Pons (tissue), 1 donor: Measurements from ENCODE around the gene UTP11.
A peak's percentile ranks its signal among the peaks of the same experiment; 100 is the strongest.
"Not testable (repeated sequence)": the region's sequence is repeated elsewhere in the genome, so short reads cannot be mapped to it uniquely, and the experiment has no call there.

Experiments used
- DNase-seq: peaks from one replicate; pipeline ENCODE4 v3.0.0-alpha.2; 2016; ENCODE audit warnings: low spot score

Gene UTP11

DNA sequence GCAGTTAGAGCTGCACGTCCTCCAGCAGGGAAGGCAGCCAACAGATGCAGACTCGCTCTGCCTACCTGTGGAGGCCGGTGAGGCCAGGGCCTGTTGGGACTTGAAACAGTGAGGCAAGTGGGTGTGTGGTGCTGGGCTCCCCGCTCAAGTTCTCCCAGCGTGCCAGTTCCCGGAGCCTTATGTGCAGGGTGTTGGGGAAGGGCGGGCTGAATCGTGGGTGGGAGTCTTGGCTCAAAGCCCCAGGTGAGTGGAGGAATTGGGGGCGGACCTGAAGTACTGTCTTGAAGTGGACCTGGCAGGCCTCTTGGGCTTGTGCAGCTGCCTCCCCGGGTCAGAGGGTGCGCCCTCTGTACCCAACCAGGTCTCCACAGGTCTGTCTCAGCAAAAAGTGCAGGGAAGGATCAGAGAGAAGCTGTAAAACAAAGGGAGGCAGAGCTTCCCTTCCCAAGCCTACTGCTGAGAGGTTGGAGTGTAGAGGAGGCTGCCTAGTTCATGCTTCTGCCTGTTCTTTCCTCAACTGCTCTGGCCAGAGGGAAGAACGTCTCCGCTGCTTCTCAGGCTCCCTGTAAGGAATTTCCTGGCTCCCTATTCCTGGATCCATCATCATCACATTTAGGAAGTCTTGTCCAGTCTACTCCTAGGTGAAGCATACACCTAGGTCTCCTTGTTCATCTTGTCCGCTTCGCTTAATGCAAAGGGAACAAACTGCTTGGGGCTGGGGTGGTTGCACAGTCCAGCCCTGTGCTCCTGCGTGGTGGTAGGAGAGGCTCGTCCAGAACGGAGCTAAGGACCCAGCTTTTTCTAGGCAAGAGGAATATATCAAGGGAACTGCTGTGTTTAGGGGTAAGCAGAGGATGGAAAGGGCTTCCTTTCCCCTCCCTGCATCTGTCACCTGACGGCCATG, 14.9 kb downstream of the UTP11 start:
- no peak for DNase-seq

GRCh38 chr1:38028105-38028591, 15.6 kb downstream of the UTP11 start:
- DNase-seq: no peak

DNA sequence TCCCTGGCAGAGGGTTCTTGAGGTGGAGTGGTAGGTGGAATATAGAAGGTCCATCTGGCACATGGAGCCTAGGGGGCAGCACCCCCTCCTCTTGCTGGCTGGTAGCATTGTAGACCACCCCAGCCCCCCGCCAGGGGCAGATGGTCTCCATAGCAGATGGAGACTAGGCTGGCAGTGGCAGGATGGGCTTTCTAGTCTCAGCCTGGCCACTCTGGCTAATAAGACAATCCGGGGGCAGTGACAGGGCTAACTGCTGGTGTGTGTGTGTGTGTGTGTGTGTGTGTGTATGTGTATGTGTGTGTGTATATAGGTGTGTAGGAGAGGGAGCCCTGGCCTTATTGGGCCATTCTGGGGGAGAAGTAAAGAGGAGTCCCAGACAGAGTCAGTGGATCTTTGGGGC, 16.1 kb downstream of the UTP11 start:
- DNase-seq: no peak

- no peak for DNase-seq
These were observed 16.6 kb downstream of the UTP11 start for GRCh38 chr1:38029081-38029681.

GRCh38 chr1:38029685-38030511, 17.4 kb downstream of the UTP11 start:
- peak; percentile 43 for DNase-seq

- no peak for DNase-seq
These were observed 18.3 kb downstream of the UTP11 start for GRCh38 chr1:38030596-38031512.

- DNase-seq: no peak
These were observed 19.0 kb downstream of the UTP11 start for GRCh38 chr1:38031513-38031866.

DNA sequence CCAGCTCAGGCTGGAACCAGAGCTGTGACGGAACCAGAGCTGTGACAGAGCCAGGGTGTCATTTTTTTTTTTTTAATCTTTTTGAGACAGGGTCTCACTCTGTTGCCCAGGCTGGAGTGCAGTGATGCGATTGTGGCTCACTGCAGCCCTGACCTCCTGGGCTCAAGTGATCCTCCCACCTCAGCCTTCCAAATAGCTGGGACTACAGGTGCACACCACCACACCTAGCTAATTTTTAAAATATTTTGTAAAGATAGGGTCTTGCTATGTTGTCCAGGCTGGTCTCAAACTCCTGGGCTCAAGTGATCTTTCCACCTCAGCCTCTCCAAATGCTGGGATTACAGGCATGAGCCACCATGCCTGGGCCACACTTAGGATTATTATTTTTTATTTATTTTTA, 20.5 kb downstream of the UTP11 start:
- DNase-seq: not testable (repeated sequence)

- DNase-seq: no peak
These were observed 22.3 kb downstream of the UTP11 start for GRCh38 chr1:38034871-38035270.

DNA sequence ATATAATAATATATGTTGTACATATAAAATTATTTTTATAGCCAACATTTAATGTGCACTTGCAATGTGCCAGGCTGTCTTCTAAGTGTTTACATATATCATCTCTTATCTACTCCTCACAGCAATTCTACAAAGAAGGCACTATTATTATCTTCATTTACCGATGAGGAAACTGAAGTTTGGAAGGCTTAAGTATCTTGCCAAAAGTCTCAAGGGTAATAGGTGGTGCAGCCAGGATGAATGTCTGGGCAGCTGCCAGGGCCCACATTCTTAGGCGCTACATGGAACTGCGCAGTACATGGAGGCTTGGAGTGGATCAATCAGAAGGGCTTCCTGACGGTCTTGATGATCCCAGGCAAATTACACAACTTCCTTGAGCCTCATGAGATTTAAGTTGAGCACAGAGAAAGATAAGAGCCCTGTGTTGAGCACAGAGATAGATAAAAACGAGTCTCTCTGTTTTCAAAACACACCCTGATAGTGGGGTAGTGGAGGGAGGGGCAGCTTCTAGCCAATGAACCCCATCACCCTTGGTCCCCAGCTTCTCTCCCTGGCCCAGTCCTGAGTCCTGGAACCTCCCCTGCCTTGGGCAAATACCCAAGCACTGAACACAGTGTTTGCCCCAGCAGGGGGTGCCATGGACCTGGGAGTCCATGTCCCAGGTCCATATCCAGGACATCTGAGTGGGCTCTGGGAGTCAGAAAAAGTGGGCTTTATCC, 24.8 kb downstream of the UTP11 start:
- no peak for DNase-seq

- DNase-seq: no peak
These were observed 26.3 kb downstream of the UTP11 start for GRCh38 chr1:38038861-38039260.

DNA sequence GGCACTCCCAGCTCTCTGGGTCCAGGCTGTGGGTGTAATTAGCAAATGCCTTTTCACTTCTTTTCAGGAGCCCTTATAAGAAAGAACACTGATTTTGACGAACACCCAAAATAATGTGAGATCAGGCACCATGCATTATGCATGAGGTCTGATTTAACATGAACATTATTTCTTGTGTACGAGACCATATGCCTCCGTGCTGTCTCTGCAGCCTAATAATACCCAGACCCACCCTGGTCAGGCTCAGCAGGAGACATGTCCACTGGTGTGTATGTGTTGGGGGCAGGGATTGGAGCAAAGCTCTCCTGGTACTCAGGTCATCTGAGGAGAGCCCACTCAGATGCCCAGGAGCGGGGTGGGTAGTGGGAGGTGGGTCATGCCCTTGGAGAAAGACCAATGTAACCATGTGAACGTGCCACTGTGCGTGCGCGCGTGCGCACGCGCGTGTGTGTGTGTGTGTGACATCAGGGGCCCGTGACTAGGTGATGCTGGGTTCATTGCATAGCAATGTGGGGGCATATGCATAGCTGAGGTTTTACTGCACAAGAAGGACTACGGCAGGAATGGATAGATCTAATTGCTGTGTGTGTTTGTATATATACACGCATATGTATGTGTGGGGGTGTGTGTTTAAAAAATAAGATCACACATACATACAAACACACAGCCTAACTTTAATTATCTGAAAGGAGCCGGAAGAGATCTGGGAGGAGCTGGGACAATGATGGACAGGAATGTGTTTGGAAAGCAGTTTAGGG, 27.0 kb downstream of the UTP11 start:
- no peak for DNase-seq

GRCh38 chr1:38041936-38042834, 29.7 kb downstream of the UTP11 start:
- DNase-seq: no peak

DNA sequence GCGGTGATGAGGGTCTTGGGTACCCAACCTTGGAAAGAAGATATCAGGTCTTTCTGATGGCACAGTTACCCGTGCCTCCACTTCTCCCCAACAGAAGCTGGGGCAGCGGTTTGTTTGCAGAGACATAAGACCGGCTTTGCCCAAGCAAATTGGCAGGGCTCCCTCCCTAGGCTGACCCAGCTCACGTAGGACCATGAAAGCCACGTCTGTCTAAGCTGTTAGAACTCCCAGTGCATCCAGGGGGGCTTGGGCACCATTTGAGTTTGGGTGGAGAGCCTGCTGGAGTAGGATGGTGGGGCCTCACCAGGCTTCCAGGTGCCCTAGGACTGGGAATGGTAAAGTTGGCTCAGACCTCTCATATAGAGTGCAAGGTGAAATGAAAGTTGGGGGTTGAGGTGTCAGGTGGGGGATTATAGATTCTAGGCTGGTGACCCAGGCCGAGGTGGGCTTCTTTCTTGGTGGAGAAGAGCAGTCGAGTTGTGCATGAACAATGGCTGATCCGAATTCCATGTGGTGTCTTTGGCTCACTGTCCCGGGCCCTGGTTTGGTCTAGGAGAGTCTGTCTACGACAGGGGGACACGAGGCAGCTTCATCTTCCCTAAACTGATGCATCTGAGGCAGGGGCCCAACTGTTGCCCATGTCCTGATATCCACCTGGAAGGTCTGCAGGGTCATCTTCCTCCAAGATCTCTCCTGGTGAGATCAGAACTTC, 30.7 kb downstream of the UTP11 start:
- DNase-seq: no peak

GRCh38 chr1:38044221-38045215, 32.0 kb downstream of the UTP11 start:
- no peak for DNase-seq

DNA sequence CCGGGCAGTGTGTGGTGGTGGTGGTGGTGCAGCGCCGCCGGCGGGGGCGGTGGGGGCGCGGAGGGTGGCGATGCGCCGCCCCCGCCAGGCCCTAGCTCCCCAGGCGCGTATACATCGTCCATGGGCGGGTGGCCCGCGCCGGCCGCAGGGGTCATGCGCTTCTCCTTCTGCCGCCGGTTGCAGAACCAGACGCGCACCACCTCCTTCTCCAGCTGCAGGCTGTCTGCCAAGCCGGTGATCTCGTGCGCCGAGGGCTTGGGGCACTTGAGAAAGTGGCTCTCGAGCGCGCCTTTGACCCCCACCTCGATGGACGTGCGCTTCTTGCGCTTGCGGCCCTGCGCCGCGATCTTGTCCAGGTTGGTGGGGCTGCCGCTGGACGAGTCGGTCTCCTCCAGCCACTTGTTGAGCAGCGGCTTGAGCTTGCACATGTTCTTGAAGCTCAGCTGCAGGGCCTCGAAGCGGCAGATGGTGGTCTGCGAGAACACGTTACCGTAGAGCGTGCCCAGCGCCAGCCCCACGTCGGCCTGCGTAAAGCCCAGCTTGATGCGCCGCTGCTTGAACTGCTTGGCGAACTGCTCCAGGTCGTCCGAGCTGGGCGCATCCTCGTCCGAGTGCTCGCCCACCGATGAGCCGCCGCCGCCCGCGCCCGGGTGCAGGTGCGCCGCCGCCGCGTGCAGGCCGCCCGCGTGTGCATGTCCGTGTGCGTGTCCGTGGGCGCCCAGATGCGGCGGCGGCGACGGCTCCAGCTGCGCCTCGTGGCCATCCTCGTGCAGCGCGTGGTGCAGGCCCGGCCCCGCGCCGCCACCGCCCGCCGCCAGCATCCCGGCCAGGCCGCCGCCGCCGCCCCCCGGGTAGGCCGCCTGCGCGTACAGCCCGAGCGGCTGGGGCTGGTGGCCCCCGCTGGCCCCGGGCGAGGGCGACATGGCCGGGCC, 33.1 kb downstream of the UTP11 start:
- DNase-seq: no peak
